GM18507 (cell line): ENCODE data around the gene MXRA7.
A peak's percentile ranks its signal among the peaks of the same experiment; 100 is the strongest.
"Not testable (repeated sequence)": the region's sequence is repeated elsewhere in the genome, so short reads cannot be mapped to it uniquely, and the experiment has no call there.

Experiments used
- DNase-seq: peaks from one replicate; pipeline ENCODE4 v3.0.0; 2011; ENCODE audit warnings: low read depth; ENCODE audit not compliant: insufficient read length; ENCODE audit errors: extremely low spot score
- FAIRE-seq: peaks from 2 replicates; lab custom pipeline; 2011; peaks lifted over from hg19 to GRCh38; lab: Jason Lieb, UNC

Gene MXRA7, protein sequence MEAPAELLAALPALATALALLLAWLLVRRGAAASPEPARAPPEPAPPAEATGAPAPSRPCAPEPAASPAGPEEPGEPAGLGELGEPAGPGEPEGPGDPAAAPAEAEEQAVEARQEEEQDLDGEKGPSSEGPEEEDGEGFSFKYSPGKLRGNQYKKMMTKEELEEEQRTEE

DNA sequence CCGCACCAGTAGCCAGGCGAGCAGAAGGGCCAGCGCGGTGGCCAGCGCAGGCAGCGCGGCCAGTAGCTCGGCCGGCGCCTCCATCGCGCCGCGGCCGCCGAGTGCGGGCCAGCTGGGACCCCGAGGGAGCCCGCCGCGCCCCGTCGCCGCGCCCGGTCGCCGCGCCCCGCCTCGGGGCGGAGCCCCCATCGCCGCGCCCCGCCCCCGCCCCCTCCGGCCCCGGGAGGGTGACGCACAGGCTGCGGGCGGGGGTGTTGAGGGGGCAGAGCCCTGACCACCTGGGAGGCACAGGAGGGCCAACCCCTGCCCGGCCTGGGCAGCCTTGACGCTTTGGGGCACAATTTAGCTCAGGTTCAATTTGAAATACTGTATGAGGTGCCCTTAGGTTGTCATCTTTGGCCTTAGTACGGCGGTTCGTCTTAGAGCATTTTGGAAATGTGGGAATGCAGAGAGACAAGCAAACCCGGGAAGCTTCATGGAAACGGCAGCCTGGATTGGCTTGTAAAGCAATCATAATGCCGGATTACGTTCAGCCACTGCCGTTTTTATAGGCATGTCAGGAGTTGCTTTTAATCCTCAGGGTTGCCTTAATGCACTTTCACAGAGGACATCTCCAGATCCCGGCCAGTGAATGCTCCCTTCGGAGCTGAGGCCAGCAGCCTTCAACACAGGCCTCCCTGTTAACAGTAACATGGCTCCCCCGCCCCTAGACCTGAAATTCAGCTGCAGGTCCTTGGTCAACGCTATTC, at the start of gene MXRA7:
Gene MXRA7 (minus strand): TSS at position 103 of the 749 bp plus-strand sequence. CDS start 19 bp downstream, at position 84.
- peak; percentile 67 for DNase-seq
- FAIRE-seq = no peak

DNA sequence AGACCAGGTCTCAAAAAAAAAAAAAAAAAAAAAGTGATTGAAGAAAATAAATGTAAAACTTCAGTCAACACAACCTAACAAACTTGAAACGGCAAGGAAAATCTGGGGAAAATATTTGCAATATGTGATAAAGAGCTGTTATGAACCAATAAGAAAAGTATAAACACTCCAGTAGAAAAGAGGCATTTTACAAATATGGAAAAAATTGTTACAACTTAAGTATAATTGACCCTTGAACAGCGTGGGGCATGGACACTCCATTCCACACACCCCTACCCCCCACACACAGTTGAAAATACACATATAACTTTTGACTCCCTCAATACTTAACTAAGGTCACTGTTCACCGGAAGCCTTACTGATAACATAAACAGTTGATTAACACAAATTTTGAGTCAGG, 47.8 kb upstream of the MXRA7 start:
- FAIRE-seq = no peak
- DNase-seq = no peak

DNA sequence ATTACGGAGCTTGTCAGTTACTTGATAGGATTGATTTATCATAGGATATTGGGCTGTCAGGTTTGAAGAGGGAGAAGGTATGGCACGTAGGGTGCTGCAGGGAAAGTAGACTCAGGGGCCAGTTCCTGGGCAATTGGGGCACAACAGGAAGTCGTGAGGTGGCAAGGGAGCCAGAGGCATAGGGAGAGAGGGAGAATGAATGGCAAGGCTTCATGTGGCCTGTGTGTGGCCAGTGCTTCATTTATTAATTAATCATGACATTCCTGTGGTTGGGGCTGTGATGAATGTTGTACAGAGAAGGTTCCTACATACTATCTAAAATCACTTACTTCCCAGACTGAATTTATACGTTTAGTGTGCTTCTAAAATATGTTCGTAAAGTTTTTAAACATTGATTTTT, 46.5 kb upstream of the MXRA7 start:
- FAIRE-seq (no peak), DNase-seq (no peak)

DNA sequence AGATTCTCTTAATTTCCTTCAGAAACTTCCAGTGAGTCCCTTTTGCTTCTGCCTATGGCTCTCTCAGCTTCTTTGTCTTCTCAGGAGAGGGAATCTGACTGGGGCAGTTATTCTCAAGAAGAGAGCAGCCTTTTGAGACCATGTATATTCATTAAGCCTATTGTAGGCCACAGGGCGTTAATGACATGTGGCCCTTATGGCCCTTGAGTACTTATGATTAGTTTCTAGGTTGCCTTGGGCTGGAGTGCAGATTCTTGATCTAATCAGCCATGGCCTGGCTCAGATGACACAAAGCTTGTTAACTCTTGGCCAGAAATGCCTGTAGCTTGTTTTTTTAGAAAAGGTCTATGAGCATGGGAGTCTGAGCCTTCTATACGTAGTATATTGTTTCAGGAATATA, 44.5 kb upstream of the MXRA7 start:
- FAIRE-seq (no peak), DNase-seq (no peak)

DNA sequence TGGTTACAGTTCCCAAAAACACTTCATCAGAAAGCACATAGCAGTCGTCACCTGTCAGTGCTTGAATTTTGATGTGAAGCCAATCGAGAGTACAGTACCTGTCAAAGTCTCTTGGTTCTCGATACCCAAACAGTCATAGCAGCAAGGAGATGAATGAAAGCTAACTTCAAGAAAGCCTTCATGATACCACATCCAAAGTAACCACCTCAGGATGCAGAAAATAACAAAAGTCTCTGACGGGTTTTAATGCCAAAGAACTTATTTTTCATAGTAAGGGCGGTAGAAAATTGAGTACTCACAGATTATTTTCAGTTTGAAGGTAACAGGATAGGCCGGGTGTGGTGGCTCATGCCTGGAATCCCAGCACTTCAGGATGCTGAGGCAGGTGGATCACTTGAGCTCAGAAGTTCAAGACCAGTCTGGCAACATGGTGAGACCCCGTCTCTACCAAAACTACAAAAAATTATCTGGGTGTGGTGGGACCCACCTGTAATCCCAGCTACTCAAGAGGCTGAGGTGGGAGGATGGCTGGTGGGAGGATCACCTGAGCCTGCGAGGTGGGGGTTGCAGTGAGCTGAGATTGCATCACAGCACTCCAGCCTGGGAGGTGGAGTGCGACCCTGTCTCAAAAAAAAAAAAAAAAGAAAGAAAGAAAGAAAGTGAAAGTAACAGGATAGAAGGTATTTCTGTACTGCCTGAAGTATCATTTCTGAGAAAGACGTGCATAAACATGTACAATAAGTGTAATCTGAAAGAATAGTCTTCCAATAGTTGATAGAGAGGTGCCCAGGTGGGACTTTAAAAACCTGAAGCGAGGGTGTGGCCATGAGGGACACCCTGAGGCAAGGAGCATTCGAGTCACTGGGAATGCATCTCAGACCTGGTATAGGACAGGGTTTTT, 42.5 kb upstream of the MXRA7 start:
- DNase-seq (no peak), FAIRE-seq (no peak)

DNA sequence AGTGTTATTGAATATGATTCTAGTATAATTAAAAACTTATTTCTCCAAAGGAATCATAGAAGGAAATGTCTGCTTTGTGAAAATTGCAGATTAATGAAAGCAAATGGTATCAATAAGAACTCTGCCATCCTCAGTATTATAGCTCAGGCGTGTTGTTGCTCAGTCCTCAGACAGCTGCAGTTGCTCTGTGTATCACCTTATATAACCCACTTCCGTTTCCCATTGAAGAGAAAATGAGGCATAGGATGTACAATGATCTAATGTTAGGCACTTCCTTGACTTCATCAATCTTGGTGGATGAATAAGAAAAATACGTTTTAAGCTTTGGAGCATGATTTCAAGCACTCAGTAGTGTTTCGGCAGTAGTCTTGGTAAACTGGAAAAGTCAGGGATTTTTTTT, 41.2 kb upstream of the MXRA7 start:
- FAIRE-seq (no peak), DNase-seq (no peak)

DNA sequence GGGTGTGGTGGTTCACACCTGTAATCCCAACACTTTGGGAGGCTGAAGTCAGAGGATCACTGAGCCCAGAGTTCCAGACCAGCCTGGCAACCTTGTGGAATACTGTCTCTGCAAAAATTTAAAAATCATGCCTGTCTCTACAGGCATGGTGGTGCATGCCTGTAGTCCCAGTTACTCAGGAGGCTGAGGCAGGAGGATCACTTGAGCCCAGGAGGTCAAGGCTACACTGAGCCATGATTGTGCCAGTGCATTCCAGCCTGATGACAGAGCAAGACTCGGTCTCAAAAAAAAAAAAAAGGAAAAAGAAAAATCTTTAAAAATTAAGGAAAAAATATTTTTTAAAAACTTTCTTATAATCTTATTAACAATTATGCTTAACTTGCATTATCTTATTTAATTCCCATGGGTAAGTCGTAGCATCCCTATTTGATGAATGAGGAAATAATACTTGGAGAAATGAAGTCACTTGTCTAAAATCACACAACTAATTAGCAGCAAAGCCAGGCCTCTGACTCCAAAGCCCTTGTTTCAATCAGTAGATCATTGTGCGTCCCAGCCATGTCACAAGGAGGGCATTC, 40.7 kb upstream of the MXRA7 start:
- DNase-seq (no peak), FAIRE-seq (no peak)

DNA sequence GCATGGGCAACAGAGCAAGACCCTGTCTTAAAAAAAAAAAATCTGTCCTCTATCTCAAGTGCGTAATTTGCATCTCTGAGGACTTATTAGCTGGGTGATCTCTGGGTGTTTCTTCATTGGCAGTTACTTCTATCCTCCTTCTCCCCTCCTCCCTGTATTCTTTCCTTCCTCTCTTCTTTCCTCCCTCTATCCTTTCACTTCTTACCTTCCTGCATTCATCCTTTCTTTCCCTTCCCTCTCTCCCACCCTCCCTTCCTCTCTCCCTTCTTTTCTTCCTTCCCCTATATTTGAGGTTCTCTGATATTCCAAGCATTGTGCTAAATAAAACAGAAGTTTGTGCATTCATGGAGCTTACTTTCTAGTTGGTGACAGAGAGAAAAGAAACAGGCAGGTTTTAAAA, 37.9 kb upstream of the MXRA7 start:
- FAIRE-seq (no peak), DNase-seq (no peak)

DNA sequence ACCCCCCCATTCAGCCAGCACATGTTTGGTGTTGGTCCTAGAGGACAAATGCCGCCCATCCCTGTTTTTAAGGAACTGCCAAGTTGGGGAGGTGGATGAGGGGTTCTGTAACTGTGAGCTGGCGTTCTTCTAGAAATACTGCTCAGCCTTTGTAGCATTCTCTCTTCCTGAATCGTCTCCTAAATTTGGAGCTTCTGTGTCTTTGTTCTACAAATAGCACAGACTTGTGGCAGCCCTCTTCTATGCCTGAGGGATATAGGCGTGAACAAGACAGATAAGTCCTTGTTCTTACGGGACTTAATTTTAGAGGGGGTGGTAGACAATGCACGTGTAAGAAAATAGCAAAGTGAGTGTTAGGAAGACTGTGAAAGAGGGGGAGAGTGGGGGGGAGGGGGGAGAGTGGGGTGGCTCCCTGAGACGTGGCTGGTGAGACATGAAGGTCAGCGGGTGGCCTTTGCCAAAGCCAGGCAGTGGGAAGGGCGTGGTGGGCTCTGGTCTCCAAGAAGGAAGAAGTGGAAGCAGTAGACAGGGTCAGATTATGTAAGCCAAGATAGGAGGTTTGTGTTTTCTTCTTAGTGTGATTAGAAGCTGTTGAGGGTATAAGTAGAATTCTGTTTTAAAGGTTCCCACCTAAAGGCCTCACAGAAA, 37.1 kb upstream of the MXRA7 start:
- FAIRE-seq (no peak), DNase-seq (no peak)

DNA sequence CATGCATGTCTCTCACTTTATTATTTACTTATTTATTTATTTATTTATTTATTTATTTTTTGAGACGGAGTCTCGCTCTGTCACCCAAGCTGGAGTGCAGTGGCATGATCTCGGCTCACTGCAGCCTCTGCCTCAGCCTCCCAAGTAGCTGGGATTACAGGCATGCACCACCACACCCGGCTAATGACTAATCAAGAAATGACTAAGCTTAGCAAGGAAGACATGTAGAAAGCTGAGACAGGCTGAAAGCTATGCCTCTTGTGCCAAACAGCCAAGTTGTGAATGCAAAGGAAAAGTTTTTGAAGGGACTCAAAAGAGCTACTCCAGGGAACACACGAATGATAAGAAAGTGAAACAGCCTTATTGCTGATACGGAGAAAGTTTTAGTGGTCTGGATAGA, 35.0 kb upstream of the MXRA7 start:
- FAIRE-seq, DNase-seq: not testable (repeated sequence)

DNA sequence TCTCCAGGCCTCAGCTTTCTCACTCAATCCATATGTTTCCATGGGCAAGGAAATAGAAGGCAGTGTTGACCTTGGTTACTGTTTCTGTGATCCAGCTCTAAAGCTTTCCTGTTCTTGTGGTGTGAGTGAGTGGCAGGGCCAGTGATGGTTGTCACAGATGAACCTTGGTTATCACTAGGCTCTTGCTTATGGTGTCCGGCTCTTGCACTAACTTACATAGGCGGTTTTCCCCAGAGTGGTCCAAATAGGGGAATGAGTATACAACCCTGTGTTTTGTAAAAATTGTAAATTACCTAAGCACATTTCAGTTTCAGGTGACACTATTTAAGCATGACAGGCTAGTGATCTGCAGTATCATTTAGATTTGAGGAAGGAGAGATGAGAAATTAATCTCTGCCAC, 34.0 kb upstream of the MXRA7 start:
- FAIRE-seq = no peak

DNA sequence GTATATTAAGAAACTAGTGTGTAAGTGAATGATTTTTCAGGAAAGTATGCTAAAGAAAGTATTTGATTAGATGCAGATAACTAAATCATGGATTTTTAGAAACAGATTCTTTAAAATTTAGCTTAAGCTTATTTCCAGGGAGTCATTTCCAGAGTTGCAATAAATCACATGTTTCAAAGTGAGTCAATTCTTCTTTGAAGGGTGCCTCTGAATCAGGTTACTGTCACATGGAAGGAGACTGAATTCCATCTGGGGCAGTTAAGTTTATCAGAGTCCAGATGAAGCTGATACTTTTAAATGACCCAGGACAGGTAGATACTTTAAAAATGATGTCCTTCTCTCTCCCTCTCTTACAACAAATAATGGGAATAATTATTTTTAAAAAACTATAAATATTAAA, 32.2 kb upstream of the MXRA7 start:
- no peak for DNase-seq

More for the DNA sequence above, 34.0 kb upstream of the MXRA7 start:
- DNase-seq = no peak

DNA sequence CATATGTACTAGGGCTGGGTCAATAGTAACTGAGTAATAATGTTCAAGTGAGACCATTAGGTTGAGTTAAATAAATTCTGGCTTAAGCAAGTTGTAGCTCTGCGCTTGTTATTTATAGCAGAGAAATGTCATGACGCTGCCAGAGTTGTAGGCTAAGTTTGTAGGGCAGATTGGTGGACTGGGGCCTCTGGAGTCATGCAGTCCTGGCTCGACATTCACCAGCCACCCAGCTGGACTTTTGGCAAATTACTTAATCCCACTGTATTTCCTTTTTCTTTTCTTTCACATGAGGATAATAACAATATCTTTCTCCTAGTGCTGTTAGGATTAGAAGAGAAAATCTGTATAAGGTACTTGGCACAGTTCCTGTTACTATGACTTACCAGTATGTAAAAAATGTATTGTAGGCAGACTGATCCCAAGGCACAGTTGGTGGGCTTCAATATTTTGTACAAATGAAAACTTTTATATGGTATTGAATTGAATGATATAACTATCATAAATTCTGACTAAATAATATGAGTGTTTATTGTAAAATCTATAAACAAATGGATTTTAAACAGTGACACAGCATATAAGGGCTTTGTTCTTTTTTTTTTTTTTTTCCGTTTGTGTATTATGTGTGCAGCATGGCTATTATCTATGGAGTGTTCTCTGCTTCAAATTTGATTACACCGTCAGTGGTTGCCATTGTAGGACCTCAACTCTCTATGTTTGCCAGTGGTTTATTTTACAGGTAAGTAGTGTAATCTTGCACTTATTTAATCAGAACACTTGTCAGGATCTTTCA, 29.8 kb upstream of the MXRA7 start:
- FAIRE-seq = no peak
- DNase-seq = no peak

More for the DNA sequence above, 32.2 kb upstream of the MXRA7 start:
- no peak for FAIRE-seq

DNA sequence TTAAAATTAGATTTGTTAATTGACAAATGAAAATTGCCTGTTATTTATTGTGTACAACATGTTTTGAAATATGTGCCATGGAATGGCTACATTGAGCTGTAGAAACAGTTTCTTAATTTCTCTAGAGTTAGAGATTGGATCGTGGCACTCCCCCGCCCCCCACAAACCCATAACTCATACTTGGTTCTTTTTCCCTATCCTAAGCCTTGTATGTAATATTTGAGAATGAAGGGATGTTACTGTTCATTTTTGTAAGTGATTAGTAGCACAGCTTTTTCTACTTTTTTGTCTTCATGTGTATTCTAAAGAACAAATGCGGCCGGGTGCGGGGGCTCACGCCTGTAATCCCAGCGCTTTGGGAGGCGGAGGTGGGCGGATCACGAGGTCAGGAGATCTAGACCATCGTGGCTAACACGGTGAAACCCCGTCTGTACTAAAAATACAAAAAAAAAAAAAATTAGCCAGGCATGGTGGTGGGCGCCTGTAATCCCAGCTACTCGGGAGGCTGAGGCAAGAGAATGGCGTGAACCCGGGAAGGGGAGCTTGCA, 28.9 kb upstream of the MXRA7 start:
- FAIRE-seq, DNase-seq: not testable (repeated sequence)

DNA sequence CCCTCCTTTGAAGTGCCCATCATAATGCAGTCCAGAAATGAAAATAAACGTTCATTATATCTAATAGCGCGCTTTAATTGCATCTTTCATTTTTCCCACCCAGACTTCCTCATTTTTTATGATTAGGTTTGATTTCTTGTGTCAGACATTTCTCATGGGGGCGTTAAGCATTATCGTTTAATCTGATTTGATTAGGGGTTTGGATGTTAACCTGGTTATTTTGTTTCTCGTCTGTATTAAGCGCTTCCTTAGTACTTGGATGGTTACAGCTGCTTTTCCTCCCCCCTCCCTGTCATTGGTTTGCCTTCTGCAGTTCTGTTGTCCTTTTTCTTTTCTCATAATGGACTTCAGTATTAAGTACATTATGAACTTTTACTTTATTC, 27.7 kb upstream of the MXRA7 start:
- FAIRE-seq (no peak), DNase-seq (no peak)

DNA sequence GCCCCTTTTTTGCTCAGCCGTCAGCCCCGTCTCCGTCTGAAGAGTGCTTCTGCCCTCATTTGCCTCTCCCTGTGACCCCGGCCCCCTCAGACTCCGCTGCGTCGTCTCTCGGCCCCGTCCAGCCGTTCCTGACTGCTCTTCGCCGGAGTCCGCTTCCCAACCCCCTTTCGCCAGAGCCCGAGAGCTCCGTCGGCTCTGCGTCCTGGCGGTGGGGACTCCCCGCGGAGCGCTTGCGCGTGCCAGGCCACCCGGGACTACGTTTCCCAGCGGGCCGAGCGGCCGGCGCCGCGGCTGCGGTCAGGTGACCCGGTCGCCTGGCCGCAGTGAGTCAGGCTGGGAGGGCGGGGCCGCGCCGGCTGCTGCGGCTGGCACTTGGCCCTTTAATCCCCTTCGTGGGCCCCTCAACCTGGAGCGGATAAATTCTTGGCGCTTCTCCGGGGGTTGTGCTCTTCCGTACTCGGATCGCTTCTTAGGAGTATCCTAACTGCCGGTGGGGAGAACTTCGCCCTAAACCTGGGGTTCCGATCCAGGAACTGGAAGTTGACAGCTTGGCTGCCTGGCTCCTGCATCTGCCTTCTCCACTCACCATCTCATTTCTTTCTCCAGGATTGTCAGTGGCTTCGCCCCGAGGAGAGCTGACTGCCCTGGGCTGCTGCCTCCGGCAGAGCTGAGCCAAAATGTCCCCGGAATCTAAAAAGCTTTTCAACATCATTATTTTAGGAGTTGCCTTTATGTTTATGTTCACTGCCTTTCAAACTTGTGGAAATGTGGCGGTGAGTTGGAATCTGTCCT, 27.1 kb upstream of the MXRA7 start, which contains the start of gene MFSD11:
Gene MFSD11 (plus strand): TSS at position 444 of the 792 bp plus-strand sequence. CDS start 234 bp downstream, at position 678.
- FAIRE-seq = no peak
- peak; percentile 83 for DNase-seq

DNA sequence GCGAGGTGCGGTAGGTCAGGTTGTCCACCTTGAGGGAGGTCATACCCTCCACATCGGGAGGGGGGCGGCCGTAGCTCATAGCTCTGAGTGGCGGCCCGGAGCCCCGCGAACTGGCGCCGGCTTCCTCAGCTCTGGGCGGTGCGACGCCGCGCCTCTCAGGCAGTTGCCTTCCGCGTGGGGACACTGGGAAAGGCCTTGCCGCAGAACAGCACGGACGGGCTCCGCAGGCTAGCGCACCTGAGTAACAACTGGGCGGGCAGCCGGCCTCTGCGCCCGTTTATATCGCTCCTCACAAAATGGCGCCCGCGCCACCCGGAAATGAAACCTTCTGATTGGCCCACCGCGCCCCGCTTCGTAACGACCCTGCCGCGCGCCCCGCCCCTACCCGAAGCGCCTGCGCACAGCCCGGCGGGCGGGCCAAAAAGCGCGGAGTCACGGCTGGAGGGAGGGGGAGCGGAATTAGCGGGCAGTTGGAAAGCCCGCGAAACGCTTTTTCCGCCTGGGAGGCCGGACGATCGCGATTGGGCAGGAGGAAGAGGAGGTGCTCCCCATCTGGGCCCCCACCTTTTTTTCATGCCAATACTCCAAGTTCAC, 26.4 kb upstream of the MXRA7 start, which contains the start of gene SRSF2:
Gene SRSF2 (minus strand): TSS at position 250 of the 594 bp plus-strand sequence. CDS start 171 bp downstream, at position 79.
- FAIRE-seq = peak; percentile 96

More for the DNA sequence above, 26.4 kb upstream of the MXRA7 start, which contains the start of gene SRSF2:
- peak; percentile 87 for DNase-seq
